Measurements from ENCODE around the gene TPH2.

Gene TPH2

DNA sequence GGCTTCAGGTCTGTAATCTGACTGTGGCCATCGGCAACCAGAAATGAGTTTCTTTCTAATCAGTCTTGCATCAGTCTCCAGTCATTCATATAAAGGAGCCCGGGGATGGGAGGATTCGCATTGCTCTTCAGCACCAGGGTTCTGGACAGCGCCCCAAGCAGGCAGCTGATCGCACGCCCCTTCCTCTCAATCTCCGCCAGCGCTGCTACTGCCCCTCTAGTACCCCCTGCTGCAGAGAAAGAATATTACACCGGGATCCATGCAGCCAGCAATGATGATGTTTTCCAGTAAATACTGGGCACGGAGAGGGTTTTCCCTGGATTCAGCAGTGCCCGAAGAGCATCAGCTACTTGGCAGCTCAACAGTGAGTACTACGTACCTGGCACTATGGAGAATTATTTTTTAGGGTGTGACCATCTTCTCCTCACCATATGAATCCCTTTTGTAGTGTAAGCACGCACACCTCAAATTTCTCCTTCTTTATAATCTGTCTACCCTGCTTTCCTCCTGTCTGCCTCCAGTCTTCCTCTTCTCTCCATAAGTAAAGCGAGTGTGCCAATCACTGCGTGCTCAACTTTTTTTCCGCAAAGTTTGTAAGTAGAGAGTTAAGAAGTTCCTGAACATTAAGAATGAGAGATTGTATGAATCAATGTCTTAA is at the start of gene TPH2:
Gene TPH2 (plus strand): TSS at position 118 of the 658 bp plus-strand sequence. CDS start 142 bp downstream, at position 260.
- Mint-ChIP-seq H3K36me3 (ENCODE audit: low read depth) (peaks cover 1% of the 10 kb centered on the region), H3K9me3 (peaks cover 3% of the 10 kb centered on the region), H3K4me1 (ENCODE audit: low read depth) (peaks cover 5% of the 10 kb centered on the region), H3K27ac (no peak within 1 kb of the TSS), H3K27me3 (ENCODE audit: low read depth) (peaks cover 23% of the 10 kb centered on the region), H3K4me3 (no peak within 1 kb of the TSS)
- peak; percentile 40 for DNase-seq (ENCODE audit: low spot score)

GRCh38 chr12:71890475-71890874 is 48.2 kb upstream of the TPH2 start:
- Mint-ChIP-seq H3K9me3 (no peaks in the 10 kb centered on the region), H3K36me3 (ENCODE audit: low read depth) (peaks cover 25% of the 10 kb centered on the region), H3K4me3 (no peak overlapping the region), H3K27me3 (ENCODE audit: low read depth) (no peaks in the 10 kb centered on the region), H3K4me1 (ENCODE audit: low read depth) (peaks cover 2% of the 10 kb centered on the region), H3K27ac (no peak overlapping the region)
- DNase-seq (ENCODE audit: low spot score): no peak

GRCh38 chr12:71892059-71892458 is 46.6 kb upstream of the TPH2 start:
- H3K4me3 Mint-ChIP-seq: no peak overlapping the region
- H3K36me3 Mint-ChIP-seq (ENCODE audit: low read depth): peaks cover 28% of the 10 kb centered on the region
- H3K9me3 Mint-ChIP-seq: no peaks in the 10 kb centered on the region
- peaks cover 2% of the 10 kb centered on the region for H3K4me1 Mint-ChIP-seq (ENCODE audit: low read depth)
- no peak overlapping the region for H3K27ac Mint-ChIP-seq
- no peaks in the 10 kb centered on the region for H3K27me3 Mint-ChIP-seq (ENCODE audit: low read depth)
- no peak for DNase-seq (ENCODE audit: low spot score)

GRCh38 chr12:71896205-71896882 is 42.3 kb upstream of the TPH2 start:
- Mint-ChIP-seq H3K4me1 (ENCODE audit: low read depth) (peaks cover 4% of the 10 kb centered on the region), H3K4me3 (no peak overlapping the region), H3K36me3 (ENCODE audit: low read depth) (peaks cover 34% of the 10 kb centered on the region), H3K9me3 (no peaks in the 10 kb centered on the region), H3K27ac (no peak overlapping the region), H3K27me3 (ENCODE audit: low read depth) (no peaks in the 10 kb centered on the region)
- no peak for DNase-seq (ENCODE audit: low spot score)

DNA sequence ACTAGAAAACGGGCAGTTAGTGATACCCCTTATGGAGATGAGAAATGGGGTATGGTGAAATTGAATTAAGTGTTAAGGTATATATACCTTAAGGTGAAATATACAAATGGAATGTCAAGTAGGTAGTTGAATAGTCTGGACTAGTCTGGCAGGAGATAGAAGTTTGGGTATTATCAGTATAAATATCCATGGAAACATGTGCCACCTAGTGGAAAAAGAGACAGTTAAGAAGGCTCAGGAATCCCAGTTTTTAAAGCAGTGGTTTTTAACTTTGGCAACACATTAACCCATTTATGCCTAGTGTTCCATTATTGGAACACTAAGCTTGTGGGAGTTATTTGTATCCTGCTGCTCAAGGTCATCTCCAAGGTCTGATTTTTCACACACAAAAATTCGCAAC is 38.6 kb upstream of the TPH2 start:
- H3K9me3 Mint-ChIP-seq: no peaks in the 10 kb centered on the region

DNA sequence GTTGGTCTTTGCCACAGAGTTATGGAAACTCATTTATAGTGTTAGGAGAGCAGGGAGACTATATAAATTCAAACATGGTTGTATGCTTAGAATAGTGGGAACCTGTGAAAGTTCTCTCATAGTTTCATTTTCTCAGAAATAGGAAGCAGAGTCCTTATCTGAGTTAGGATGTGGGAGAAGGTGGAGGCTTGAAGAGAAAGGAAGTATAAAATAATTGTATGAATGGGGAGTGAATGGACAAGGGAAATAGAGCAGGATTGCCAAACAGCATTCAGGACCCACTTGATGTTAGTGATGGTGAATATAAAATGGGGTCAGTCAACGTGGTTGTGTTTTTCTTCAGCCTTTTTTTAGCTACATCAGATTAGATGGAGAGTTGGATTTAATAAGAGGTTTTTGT is 34.0 kb upstream of the TPH2 start:
- Mint-ChIP-seq H3K4me1 (ENCODE audit: low read depth) (peaks cover 15% of the 10 kb centered on the region), H3K27me3 (ENCODE audit: low read depth) (no peaks in the 10 kb centered on the region), H3K9me3 (no peaks in the 10 kb centered on the region), H3K27ac (no peak overlapping the region), H3K36me3 (ENCODE audit: low read depth) (peaks cover 66% of the 10 kb centered on the region), H3K4me3 (no peak overlapping the region)
- no peak for DNase-seq (ENCODE audit: low spot score)

More for the DNA sequence above, 38.6 kb upstream of the TPH2 start:
- H3K27ac Mint-ChIP-seq: no peak overlapping the region
- H3K4me3 Mint-ChIP-seq: no peak overlapping the region
- peaks cover 61% of the 10 kb centered on the region for H3K36me3 Mint-ChIP-seq (ENCODE audit: low read depth)
- DNase-seq (ENCODE audit: low spot score): no peak
- H3K4me1 Mint-ChIP-seq (ENCODE audit: low read depth): peaks cover 15% of the 10 kb centered on the region
- no peaks in the 10 kb centered on the region for H3K27me3 Mint-ChIP-seq (ENCODE audit: low read depth)

DNA sequence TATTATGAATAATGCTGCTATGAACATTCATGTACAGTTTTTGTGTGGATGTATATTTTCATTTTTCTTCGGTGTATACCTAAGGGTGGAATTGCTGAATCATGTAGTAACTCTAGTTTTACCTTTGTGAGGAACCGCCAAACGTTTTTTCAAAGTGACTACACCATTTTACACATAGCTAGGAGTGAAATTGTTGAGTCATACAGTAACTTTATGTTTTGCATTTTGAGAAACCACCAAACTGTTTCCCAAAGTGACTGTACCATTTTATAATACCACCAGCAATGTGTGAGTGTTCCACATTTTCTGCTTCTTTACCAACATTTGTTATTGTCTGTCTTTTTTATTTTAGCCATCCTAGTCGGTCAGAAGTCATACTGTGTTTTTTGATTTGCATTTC is 3.1 kb upstream of the TPH2 start:
- H3K27me3 Mint-ChIP-seq (ENCODE audit: low read depth): peaks cover 16% of the 10 kb centered on the region
- no peak for DNase-seq (ENCODE audit: low spot score)
- H3K36me3 Mint-ChIP-seq (ENCODE audit: low read depth): peaks cover 1% of the 10 kb centered on the region
- peaks cover 5% of the 10 kb centered on the region for H3K4me1 Mint-ChIP-seq (ENCODE audit: low read depth)
- H3K27ac Mint-ChIP-seq: no peak overlapping the region
- H3K9me3 Mint-ChIP-seq: peaks cover 3% of the 10 kb centered on the region
- no peak overlapping the region for H3K4me3 Mint-ChIP-seq

GRCh38 chr12:71940068-71940467 is 1.4 kb downstream of the TPH2 start:
- Mint-ChIP-seq H3K4me1 (ENCODE audit: low read depth) (peaks cover 5% of the 10 kb centered on the region), H3K9me3 (peaks cover 3% of the 10 kb centered on the region), H3K36me3 (ENCODE audit: low read depth) (peaks cover 1% of the 10 kb centered on the region), H3K27me3 (ENCODE audit: low read depth) (peaks cover 23% of the 10 kb centered on the region), H3K4me3 (no peak overlapping the region), H3K27ac (no peak overlapping the region)
- DNase-seq (ENCODE audit: low spot score): no peak

- Mint-ChIP-seq H3K4me1 (ENCODE audit: low read depth) (peaks cover 2% of the 10 kb centered on the region), H3K4me3 (no peak overlapping the region), H3K27me3 (ENCODE audit: low read depth) (peaks cover 26% of the 10 kb centered on the region), H3K36me3 (ENCODE audit: low read depth) (no peaks in the 10 kb centered on the region), H3K27ac (no peak overlapping the region), H3K9me3 (no peaks in the 10 kb centered on the region)
- no peak for DNase-seq (ENCODE audit: low spot score)
Observed at GRCh38 chr12:71941174-71941573, 2.5 kb downstream of the TPH2 start.

DNA sequence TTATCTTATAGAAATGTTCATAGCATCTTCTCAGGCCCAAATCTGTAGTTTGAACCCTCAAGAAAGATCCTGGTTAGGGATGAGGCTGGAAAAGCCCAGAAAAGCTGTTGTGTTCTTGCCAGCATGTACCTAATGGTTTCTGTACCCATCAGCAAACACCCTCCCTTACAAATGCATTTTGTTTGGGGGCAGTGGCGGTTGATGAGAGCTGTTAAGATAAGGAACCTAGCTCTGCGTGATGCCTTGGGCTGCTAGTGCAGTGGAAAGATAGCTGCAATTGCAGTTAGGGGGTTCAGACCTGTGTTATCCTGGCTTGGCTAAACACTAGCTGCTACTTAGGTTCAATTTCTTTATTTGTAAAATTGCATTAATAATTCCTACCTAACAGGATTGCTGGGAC is 3.6 kb downstream of the TPH2 start:
- Mint-ChIP-seq H3K4me3 (no peak overlapping the region), H3K9me3 (no peaks in the 10 kb centered on the region), H3K27me3 (ENCODE audit: low read depth) (peaks cover 32% of the 10 kb centered on the region), H3K36me3 (ENCODE audit: low read depth) (no peaks in the 10 kb centered on the region), H3K27ac (no peak overlapping the region), H3K4me1 (ENCODE audit: low read depth) (peaks cover 2% of the 10 kb centered on the region)
- DNase-seq (ENCODE audit: low spot score): no peak

DNA sequence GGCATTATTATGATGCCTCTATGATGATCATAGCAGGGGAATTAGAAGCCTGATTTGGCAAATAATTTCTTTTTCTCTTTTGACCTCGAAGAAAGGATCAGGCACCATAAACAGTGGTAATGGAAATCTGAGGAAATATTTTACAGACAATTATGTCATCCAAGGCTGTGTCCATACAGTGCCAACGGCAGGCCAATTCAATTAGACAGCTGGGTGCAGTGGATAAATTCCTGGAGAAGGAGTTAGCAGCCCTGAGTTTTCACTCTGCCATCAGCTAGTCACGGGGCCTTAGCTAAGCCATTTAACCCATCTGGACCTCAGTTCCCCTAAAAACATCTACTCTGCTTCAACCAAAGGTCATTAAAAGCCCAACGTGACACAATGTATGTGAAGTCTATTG is 4.1 kb downstream of the TPH2 start:
- Mint-ChIP-seq H3K9me3 (no peaks in the 10 kb centered on the region), H3K4me1 (ENCODE audit: low read depth) (peaks cover 2% of the 10 kb centered on the region), H3K36me3 (ENCODE audit: low read depth) (no peaks in the 10 kb centered on the region), H3K27me3 (ENCODE audit: low read depth) (peaks cover 30% of the 10 kb centered on the region), H3K4me3 (no peak overlapping the region), H3K27ac (no peak overlapping the region)
- no peak for DNase-seq (ENCODE audit: low spot score)

DNA sequence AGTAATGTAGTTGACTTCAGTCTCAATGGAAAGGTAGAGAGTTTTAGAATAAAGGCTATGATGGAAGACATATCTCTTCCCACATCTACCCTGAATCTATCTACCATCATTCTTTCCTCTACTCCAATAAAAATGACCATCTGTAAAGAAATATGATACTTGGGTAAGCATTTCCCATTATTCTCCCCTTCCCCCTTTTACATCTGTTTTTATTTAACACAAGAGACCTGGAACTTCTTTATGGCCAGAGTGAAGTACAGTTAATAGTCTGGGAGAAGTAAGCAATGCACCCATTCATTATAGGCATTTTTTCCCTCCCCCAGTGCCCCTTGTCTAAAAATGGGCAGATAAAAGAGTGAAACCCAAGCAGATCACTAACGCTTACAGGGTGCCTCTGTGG is 6.5 kb downstream of the TPH2 start:
- DNase-seq (ENCODE audit: low spot score): no peak
- Mint-ChIP-seq H3K27ac (no peak overlapping the region), H3K4me1 (ENCODE audit: low read depth) (no peaks in the 10 kb centered on the region), H3K9me3 (no peaks in the 10 kb centered on the region), H3K36me3 (ENCODE audit: low read depth) (no peaks in the 10 kb centered on the region), H3K27me3 (ENCODE audit: low read depth) (peaks cover 24% of the 10 kb centered on the region), H3K4me3 (no peak overlapping the region)

DNA sequence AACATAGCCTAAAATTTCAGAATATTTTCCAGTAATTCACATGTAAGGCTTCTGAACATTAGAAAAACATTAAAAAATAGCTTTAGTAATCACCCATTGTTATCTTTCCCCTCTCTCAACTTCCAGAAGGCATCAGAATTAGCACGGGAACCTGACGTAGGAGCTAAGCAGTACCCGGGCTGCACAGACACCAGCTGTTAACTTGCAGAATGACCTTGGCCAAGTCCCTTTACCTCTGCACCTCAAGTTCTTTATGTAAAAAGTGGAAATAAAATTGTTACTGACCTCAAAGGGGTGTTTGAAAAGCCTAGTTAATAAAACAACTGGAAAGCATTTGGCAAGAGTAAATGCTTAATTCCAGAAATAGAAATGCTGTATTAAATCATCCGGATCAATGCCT is 7.2 kb downstream of the TPH2 start:
- Mint-ChIP-seq H3K4me3 (no peak overlapping the region), H3K27ac (no peak overlapping the region), H3K27me3 (ENCODE audit: low read depth) (peaks cover 20% of the 10 kb centered on the region), H3K4me1 (ENCODE audit: low read depth) (no peaks in the 10 kb centered on the region), H3K9me3 (no peaks in the 10 kb centered on the region), H3K36me3 (ENCODE audit: low read depth) (no peaks in the 10 kb centered on the region)
- DNase-seq (ENCODE audit: low spot score): no peak

DNA sequence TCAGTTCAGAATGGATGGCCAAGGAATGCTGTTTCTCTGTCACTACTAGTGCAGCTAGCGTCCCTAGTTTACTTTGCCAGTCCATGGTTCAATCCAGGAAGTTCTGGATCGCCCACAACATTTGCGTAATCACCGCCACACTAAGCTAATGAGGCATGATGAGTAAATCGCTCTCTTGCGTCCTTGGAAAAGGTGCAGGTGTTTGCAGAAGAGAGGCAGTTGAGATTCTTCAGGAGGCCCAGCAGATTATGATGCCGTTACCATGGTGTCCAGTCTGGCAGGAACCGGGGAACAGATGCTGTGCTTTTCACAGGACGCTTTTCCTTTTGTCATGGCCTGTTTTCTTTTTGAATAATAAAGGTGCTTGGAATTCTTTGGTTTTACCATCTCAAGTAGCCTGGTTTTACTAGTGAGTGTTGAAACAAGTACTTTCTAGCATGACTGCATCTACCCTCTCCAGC is 9.0 kb downstream of the TPH2 start:
- H3K9me3 Mint-ChIP-seq: no peaks in the 10 kb centered on the region
- DNase-seq (ENCODE audit: low spot score): no peak
- H3K27me3 Mint-ChIP-seq (ENCODE audit: low read depth): peaks cover 17% of the 10 kb centered on the region
- H3K27ac Mint-ChIP-seq: no peak overlapping the region
- no peaks in the 10 kb centered on the region for H3K36me3 Mint-ChIP-seq (ENCODE audit: low read depth)
- H3K4me3 Mint-ChIP-seq: no peak overlapping the region
- H3K4me1 Mint-ChIP-seq (ENCODE audit: low read depth): no peaks in the 10 kb centered on the region
